ENCODE results near the gene ESYT2.

DNA sequence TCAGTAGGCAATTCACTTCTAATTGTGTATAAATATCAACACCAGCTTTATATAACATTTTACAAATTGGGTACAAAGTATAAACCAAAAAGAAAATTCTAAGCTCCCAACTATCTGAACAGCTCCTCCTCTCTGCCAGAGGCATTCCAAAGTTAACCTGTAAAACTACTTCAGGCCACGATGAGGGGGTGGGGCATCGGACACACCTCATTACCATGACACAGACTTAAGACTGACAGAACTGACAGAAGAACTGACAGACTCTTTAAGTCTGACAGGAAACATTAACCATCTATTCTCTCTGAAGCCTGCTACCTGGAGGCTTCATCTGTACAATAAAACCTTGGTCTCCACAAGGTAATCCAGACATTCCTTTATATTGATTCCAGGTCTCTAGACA lies 12.3 kb downstream of the ESYT2 start:
- TF ChIP-seq, protein P1, sequence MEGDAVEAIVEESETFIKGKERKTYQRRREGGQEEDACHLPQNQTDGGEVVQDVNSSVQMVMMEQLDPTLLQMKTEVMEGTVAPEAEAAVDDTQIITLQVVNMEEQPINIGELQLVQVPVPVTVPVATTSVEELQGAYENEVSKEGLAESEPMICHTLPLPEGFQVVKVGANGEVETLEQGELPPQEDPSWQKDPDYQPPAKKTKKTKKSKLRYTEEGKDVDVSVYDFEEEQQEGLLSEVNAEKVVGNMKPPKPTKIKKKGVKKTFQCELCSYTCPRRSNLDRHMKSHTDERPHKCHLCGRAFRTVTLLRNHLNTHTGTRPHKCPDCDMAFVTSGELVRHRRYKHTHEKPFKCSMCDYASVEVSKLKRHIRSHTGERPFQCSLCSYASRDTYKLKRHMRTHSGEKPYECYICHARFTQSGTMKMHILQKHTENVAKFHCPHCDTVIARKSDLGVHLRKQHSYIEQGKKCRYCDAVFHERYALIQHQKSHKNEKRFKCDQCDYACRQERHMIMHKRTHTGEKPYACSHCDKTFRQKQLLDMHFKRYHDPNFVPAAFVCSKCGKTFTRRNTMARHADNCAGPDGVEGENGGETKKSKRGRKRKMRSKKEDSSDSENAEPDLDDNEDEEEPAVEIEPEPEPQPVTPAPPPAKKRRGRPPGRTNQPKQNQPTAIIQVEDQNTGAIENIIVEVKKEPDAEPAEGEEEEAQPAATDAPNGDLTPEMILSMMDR (conservative IDR thresholded peaks at IDR 0.05; ENCODE audit: low read depth, low read length): no peak
- no peak for TF ChIP-seq EZH2 (IDR thresholded peaks at IDR 0.05; ENCODE audit: borderline replicate concordance, low read depth, low read length, poor library complexity, severe bottlenecking)

All from A673 (cell line).